Measurements from ENCODE around the gene TSSK6. TPM values are rescaled to one million over a fixed set of nuclear protein-coding genes. Genes with fewer than 3 reads are reported as not detected.
A peak's percentile ranks its signal among the peaks of the same experiment; 100 is the strongest.

The TSSK6 gene
- total RNA-seq, 2 donors from 2014 or later: 3.8 to 3.9 TPM

- Mint-ChIP-seq H3K27ac (no peak overlapping the region), H3K36me3 (ENCODE audit: low read depth) (no peaks in the 10 kb centered on the region), H3K4me1 (peaks cover 27% of the 10 kb centered on the region), H3K4me3 (peak overlapping the region; percentile 89), H3K27me3 (peaks cover 6% of the 10 kb centered on the region)
- DNase-seq: peak; percentile 63 to 71 (median 71)
- H3K9me3 ChIP-seq (ENCODE audit: control insufficient read depth, low read length, poor library complexity, severe bottlenecking): no peaks in the 10 kb centered on the region
- peak; percentile 83 for ATAC-seq
Measured at GRCh38 chr19:19540715-19541515, 25.6 kb upstream of the TSSK6 start.

DNA sequence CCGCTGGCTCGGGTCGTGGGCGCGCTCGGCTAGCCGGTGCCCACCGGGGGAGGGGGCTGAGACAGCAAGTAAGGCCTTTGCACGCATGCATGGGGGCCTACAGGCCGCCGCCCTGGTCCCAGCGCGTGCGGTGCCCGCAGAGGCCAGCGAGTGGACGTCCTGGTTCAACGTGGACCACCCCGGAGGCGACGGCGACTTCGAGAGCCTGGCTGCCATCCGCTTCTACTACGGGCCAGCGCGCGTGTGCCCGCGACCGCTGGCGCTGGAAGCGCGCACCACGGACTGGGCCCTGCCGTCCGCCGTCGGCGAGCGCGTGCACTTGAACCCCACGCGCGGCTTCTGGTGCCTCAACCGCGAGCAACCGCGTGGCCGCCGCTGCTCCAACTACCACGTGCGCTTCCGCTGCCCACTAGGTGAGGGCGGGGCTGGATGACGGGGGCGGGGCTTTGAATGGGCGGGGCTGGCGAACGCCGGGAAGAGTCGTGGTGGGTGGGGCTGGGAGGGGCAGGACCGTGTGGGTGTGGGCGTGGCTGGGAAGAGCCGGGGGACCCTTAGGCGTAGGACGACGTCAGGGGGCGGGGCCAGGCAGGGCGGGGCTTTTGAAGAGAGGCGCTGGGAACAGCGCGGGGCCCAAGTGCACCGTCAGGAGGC, 24.8 kb upstream of the TSSK6 start:
- ATAC-seq (peak; percentile 31), DNase-seq (peak in 2 of 3 donors; percentile 64 to 65)
- Mint-ChIP-seq H3K36me3 (ENCODE audit: low read depth) (no peaks in the 10 kb centered on the region), H3K4me1 (peaks cover 27% of the 10 kb centered on the region), H3K27ac (no peak overlapping the region), H3K4me3 (peak overlapping the region; percentile 89), H3K27me3 (peaks cover 6% of the 10 kb centered on the region)
- no peaks in the 10 kb centered on the region for H3K9me3 ChIP-seq (ENCODE audit: control insufficient read depth, low read length, poor library complexity, severe bottlenecking)

- no peak overlapping the region for H3K27ac Mint-ChIP-seq
- no peaks in the 10 kb centered on the region for H3K9me3 ChIP-seq (ENCODE audit: control insufficient read depth, low read length, poor library complexity, severe bottlenecking)
- peaks cover 6% of the 10 kb centered on the region for H3K27me3 Mint-ChIP-seq
- H3K4me3 Mint-ChIP-seq: peak overlapping the region; percentile 55
- H3K36me3 Mint-ChIP-seq (ENCODE audit: low read depth): no peaks in the 10 kb centered on the region
- DNase-seq (no peak), ATAC-seq (no peak)
- H3K4me1 Mint-ChIP-seq: peaks cover 27% of the 10 kb centered on the region
Measured at GRCh38 chr19:19539698-19540063, 24.3 kb upstream of the TSSK6 start.

GRCh38 chr19:19538785-19539166, 23.4 kb upstream of the TSSK6 start:
- DNase-seq (no peak), ATAC-seq (no peak)
- peaks cover 33% of the 10 kb centered on the region for H3K4me1 Mint-ChIP-seq
- peaks cover 6% of the 10 kb centered on the region for H3K27me3 Mint-ChIP-seq
- H3K27ac Mint-ChIP-seq: no peak overlapping the region
- peak overlapping the region; percentile 71 for H3K4me3 Mint-ChIP-seq
- H3K9me3 ChIP-seq (ENCODE audit: control insufficient read depth, low read length, poor library complexity, severe bottlenecking): no peaks in the 10 kb centered on the region
- H3K36me3 Mint-ChIP-seq (ENCODE audit: low read depth): no peaks in the 10 kb centered on the region

- ATAC-seq (no peak), DNase-seq (peak; percentile 36 to 45 (median 36))
- H3K4me1 Mint-ChIP-seq: peaks cover 33% of the 10 kb centered on the region
- no peaks in the 10 kb centered on the region for H3K9me3 ChIP-seq (ENCODE audit: control insufficient read depth, low read length, poor library complexity, severe bottlenecking)
- peak within 1 kb of the TSS; percentile 93 for H3K4me3 Mint-ChIP-seq
- no peaks in the 10 kb centered on the region for H3K36me3 Mint-ChIP-seq (ENCODE audit: low read depth)
- H3K27me3 Mint-ChIP-seq: peaks cover 6% of the 10 kb centered on the region
- H3K27ac Mint-ChIP-seq: peak within 1 kb of the TSS; percentile 86
Measured at GRCh38 chr19:19538061-19538784, 22.9 kb upstream of the TSSK6 start, which contains the start of gene CILP2. Gene CILP2, plus strand, starts transcription at chr19:19538265. Its CDS starts 85 bp downstream, at chr19:19538350.

GRCh38 chr19:19537075-19538048, 22.0 kb upstream of the TSSK6 start:
- DNase-seq (peak in 2 of 3 donors; percentile 25 to 33), ATAC-seq (peak; percentile 59)
- peaks cover 6% of the 10 kb centered on the region for H3K27me3 Mint-ChIP-seq
- H3K27ac Mint-ChIP-seq: peak overlapping the region; percentile 86
- H3K36me3 Mint-ChIP-seq (ENCODE audit: low read depth): no peaks in the 10 kb centered on the region
- H3K4me3 Mint-ChIP-seq: peak overlapping the region; percentile 93
- no peaks in the 10 kb centered on the region for H3K9me3 ChIP-seq (ENCODE audit: control insufficient read depth, low read length, poor library complexity, severe bottlenecking)
- H3K4me1 Mint-ChIP-seq: peaks cover 33% of the 10 kb centered on the region

DNA sequence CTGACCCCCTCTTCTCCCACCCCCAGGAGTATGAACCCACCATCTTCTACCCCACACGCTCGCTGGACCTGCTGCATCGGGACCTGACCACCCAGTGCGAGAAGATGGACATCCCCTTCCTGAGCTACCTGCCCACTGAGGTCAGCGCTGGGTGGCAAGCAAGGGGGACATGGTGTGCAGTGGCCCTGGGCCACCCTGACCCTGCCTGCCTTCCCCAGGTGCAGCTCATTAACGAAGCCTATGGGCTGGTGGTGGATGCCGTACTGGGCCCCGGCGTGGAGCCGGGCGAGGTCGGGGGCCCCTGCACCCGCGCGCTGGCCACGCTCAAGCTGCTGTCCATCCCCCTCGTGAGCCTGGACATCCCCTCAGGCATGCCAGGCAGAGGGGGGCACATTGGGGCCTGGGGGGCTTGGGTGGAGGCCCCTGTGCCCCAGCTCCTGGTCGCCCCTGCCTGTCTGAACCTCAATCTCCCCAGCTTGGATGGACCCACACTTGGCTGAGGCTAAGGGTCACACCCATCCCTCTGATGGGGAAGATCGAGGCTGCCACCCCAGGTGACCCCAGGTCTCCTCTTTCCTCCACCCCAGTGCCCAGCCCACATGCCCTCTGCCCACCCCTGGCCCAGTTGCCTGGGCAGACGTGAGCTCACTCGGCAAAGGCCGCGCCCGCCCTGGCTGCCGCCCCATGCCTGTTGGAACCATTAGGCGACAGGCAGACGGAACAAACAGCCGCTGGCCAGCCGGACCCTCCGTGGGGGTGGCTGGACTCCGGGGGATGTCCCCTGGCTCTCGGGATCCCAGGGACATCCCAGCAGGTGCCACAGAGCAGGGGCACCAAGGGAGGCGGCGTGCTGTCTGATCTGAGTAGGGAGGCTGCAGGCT, 20.2 kb upstream of the TSSK6 start:
- DNase-seq (no peak), ATAC-seq (no peak)
- peaks cover 26% of the 10 kb centered on the region for H3K4me1 Mint-ChIP-seq
- no peak overlapping the region for H3K27ac Mint-ChIP-seq
- no peaks in the 10 kb centered on the region for H3K36me3 Mint-ChIP-seq (ENCODE audit: low read depth)
- H3K9me3 ChIP-seq (ENCODE audit: control insufficient read depth, low read length, poor library complexity, severe bottlenecking): no peaks in the 10 kb centered on the region
- H3K27me3 Mint-ChIP-seq: peaks cover 6% of the 10 kb centered on the region
- H3K4me3 Mint-ChIP-seq: no peak overlapping the region

DNA sequence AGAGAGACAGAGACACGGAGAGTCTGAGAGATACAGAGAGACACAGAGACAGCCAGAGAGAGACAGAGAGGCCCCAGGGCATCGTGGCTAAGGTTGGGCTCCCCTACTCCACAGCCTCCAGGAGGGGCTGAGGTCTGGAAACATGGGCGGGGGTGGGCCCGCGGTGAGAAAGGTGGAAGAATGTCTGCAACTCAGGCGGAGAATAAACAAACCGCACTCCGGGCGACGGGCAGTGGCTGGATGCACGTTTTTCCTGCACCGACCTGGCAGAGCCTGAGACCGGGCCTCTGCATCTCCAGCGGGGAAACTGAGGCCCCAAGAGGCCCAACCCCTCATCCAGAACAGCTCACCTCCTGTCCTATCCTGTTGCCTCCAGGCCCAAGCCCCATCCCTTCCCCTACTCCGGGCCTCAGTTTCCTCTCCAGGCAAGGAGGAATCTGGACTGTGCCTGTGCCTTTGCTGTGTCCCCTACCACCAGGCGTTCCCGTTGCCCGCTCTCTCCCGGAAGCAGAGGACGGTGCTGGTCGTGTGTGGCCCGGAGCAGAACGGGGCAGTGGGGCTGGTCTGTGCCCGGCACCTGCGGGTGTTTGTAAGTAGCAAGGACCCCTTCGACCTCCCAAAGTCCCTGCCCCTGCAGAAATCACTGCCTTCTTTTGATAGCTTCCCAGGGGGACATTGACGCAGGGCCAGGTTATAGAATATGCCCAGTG, 19.4 kb upstream of the TSSK6 start:
- Mint-ChIP-seq H3K4me1 (peaks cover 25% of the 10 kb centered on the region), H3K4me3 (no peak overlapping the region), H3K27me3 (peaks cover 6% of the 10 kb centered on the region), H3K36me3 (ENCODE audit: low read depth) (no peaks in the 10 kb centered on the region), H3K27ac (peak overlapping the region; percentile 4)
- ATAC-seq (no peak), DNase-seq (no peak)
- H3K9me3 ChIP-seq (ENCODE audit: control insufficient read depth, low read length, poor library complexity, severe bottlenecking): no peaks in the 10 kb centered on the region

- no peaks in the 10 kb centered on the region for H3K9me3 ChIP-seq (ENCODE audit: control insufficient read depth, low read length, poor library complexity, severe bottlenecking)
- no peak for DNase-seq
- peak overlapping the region; percentile 55 for H3K4me3 Mint-ChIP-seq
- peaks cover 5% of the 10 kb centered on the region for H3K27me3 Mint-ChIP-seq
- peak overlapping the region; percentile 4 for H3K27ac Mint-ChIP-seq
- H3K4me1 Mint-ChIP-seq: peaks cover 24% of the 10 kb centered on the region
- H3K36me3 Mint-ChIP-seq (ENCODE audit: low read depth): no peaks in the 10 kb centered on the region
- ATAC-seq: no peak
Measured at GRCh38 chr19:19533841-19534240, 18.5 kb upstream of the TSSK6 start.

GRCh38 chr19:19532806-19533701, 17.7 kb upstream of the TSSK6 start:
- Mint-ChIP-seq H3K36me3 (ENCODE audit: low read depth) (no peaks in the 10 kb centered on the region), H3K4me1 (peaks cover 18% of the 10 kb centered on the region), H3K4me3 (no peak overlapping the region), H3K27ac (no peak overlapping the region), H3K27me3 (no peaks in the 10 kb centered on the region)
- H3K9me3 ChIP-seq (ENCODE audit: control insufficient read depth, low read length, poor library complexity, severe bottlenecking): no peaks in the 10 kb centered on the region
- ATAC-seq (no peak), DNase-seq (no peak)
